ENCODE measurements around the gene STXBP5.

The STXBP5 gene

GRCh38 chr6:147381712-147382111, 177.5 kb downstream of the STXBP5 start:
- no peak for DNase-seq (ENCODE audit: low read depth)

DNA sequence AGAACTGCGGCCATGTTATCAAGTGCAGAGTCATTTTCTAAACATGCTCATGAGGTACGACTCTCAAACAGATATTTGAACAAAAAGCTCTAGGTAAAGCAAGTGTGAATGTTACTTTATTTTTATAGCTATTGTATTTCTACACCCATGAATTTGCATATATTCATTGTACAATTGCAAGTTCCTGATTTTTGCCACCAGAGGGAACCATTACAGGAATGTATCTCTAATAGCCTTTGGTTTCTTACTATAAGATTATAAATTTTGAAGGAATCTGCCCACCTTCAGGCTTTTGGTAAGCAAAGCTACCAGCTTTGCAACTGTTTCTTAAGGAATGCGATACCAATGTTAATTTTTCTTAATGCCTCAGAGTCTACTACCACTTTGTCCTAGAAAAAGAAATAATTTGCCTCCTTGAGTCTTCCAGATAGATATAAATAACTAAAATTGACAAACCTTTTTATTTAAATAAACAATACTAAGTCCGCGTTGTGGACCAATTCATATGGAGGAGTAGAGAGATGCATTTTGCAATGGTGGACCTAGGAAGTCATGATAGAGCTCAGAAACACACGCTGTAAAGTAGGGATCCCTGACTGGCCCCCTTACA, 178.8 kb downstream of the STXBP5 start:
- DNase-seq (ENCODE audit: low read depth) = no peak

GRCh38 chr6:147384029-147384428, 179.8 kb downstream of the STXBP5 start:
- no peak for DNase-seq (ENCODE audit: low read depth)

GRCh38 chr6:147384737-147385710, 180.8 kb downstream of the STXBP5 start:
- no peak for DNase-seq (ENCODE audit: low read depth)

GRCh38 chr6:147389463-147389862, 185.2 kb downstream of the STXBP5 start:
- DNase-seq (ENCODE audit: low read depth) = no peak

- DNase-seq (ENCODE audit: low read depth) = no peak
These were observed 186.8 kb downstream of the STXBP5 start for GRCh38 chr6:147390909-147391536.

DNA sequence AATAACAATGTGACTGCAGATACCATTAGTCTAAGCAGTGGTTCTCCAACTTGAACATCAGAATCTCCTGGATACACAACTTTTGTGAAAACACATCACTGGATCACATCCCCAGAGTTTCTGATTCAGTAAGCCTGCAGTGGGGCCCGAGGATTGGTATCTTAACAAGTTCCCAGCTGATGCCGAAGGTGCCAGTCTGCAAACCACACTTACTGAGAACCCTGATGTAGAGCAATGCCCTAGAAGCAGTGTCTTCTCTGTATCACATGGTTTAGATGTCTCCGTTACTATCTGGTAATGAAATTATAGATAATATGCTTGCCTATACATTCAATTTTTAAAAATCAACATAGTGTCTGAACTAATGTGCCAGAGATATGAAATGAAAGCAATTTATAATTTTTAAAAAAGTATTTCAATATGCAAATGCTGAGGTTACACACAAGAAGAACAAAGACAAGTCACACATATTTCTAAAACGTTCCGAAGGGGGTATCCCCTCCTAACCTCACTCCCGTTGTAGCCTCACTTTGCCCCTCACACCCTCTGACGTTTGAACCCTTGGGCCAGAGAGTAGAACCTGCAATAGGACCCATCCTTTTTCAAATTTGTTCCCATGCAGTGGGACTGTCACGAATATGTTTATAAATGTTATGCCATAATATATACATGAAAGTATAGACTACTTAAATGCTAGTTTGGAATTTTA, 188.9 kb downstream of the STXBP5 start:
- DNase-seq (ENCODE audit: low read depth) = no peak

GRCh38 chr6:147395158-147395557, 190.9 kb downstream of the STXBP5 start:
- no peak for DNase-seq (ENCODE audit: low read depth)

DNA sequence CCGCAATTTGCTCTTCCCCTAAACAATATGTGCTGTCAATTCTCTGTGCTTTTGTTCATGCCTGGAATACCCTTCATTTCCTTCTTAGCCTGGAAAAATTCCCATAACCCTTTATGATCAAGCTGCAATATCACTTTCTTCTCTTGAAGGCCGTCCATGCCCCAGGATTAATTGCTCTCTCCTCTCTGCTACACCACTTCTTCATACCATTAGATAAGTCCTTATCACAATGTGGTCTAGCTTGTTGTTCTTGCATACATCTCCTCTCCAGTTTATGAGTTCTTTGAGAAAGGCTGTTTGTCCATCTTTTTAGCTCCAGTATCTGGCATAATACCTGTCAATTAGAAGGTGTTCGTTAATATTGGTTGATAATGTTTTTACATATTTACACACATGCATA, 193.1 kb downstream of the STXBP5 start:
- no peak for DNase-seq (ENCODE audit: low read depth)

GRCh38 chr6:147400968-147401367, 196.8 kb downstream of the STXBP5 start:
- DNase-seq (ENCODE audit: low read depth) = no peak

- no peak for DNase-seq (ENCODE audit: low read depth)
These were observed 197.6 kb downstream of the STXBP5 start for GRCh38 chr6:147401779-147402178.

DNA sequence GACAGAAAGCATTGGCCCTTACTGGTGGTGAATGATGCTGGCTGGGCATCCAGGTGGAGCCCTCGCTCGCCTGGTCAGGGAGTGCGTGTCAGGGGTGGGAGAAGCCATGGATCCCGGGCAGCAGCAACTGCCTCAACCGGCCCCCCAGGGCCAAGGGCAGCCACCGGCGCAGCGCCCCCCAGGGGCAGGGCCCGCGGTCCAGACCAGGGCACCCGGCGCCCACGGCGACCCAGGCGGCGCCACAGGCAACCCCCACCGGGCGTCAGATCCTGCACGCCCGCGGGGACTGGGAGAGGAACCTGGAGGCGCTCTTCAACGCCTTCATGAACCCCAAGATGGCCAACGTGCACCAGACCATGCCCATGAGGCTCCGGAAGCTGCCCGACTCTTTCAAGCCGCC, 202.6 kb downstream of the STXBP5 start:
- no peak for DNase-seq (ENCODE audit: low read depth)

GRCh38 chr6:147407571-147407970, 203.4 kb downstream of the STXBP5 start:
- no peak for DNase-seq (ENCODE audit: low read depth)

DNA sequence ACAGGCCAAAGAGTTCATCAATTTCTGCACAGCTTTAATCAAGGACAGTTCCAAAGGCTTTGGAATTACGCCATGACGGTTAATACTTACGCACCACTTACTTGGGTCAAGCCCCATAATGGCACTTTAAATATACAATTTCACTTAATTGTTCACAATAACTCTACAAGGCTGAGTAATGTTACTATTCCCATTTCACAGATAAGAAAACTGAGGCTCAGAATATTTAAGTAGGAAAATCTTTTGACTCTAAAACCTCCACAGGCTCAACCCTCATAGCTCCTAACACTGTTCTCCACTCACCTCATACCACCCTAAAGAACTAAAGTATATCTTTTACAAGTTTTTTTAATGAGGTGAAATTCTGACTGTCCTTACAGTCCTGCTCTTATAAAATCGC, 212.4 kb downstream of the STXBP5 start:
- no peak for DNase-seq (ENCODE audit: low read depth)

DNA sequence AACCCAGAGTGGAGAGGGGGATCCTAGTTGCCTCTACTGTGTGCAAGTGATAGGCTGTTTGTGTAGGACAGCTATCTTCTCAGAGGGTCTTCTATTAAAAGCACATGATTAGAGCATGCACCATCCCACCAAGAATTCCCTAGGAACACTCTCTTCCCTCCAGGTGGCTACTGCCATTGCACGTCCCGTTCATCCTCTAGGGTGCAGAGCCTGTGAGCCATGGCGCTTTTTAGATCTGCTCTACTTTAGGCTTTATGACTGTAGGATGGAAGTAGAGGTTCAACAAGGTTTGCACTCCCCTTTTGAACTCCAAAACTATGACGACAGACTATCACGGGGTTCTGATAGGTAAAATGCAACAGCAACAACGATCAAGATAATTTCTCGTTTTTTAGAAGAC, 213.7 kb downstream of the STXBP5 start:
- DNase-seq (ENCODE audit: low read depth) = no peak

DNA sequence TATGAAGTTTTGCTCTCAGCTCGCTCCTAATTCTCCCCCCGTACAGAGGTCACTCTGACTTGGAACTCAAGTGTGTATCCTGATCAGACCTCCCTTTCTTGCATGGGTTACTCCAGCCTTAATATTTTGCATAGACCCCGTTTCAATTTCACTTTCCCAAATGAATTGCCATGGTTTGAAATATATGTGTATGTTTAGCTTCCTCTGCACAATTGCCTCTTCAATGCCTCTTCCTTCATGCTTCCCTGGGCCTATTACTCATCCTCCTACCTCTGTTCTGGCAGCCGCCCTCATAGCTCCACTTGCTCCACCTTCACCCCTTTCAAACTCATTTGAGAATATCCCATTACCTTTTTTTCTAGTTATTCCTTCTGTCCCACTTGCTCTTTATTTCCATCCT, 214.3 kb downstream of the STXBP5 start:
- no peak for DNase-seq (ENCODE audit: low read depth)

- no peak for DNase-seq (ENCODE audit: low read depth)
These were observed 217.7 kb downstream of the STXBP5 start for GRCh38 chr6:147421903-147422302.

- DNase-seq (ENCODE audit: low read depth) = no peak
These were observed 218.9 kb downstream of the STXBP5 start for GRCh38 chr6:147423111-147423510.

GRCh38 chr6:147429794-147430193, 225.6 kb downstream of the STXBP5 start:
- DNase-seq (ENCODE audit: low read depth) = no peak

GRCh38 chr6:147430811-147431210, 226.6 kb downstream of the STXBP5 start:
- DNase-seq (ENCODE audit: low read depth) = no peak

GRCh38 chr6:147434076-147434475, 229.9 kb downstream of the STXBP5 start:
- no peak for DNase-seq (ENCODE audit: low read depth)

DNA sequence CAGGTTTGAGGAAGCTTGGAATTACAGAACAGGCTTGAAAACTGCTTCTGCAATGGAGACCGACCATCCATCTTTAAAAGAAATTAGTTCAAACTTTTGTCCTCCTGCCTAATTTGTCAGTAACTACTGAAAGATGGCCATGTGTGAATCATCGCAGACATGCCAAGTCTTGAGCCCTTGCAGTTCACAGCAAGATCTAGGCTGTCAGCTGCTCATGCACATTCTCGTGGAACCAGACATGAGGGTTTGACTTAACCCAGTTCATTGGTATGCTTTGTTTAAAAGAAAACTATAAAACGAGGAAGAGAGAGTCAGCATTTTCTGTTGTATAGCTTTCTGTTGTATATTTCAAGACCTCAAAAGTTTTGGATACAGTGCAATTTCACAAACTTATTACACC, 230.3 kb downstream of the STXBP5 start:
- no peak for DNase-seq (ENCODE audit: low read depth)
